Activated CD8-positive, alpha-beta T cell treated with anti-CD3 and anti-CD28 coated beads for 36 hours (primary cell): ENCODE data around the gene MACROH2A1. TPM values are rescaled to one million over a fixed set of nuclear protein-coding genes. Genes with fewer than 3 reads are reported as not detected.
A peak's percentile ranks its signal among the peaks of the same experiment; 100 is the strongest.

Source experiments
- ATAC-seq: fragments of 200-7000 bp; cut with Tn5 transposase; one replicate; pipeline ENCODE4 v1.10.0; 2021; ENCODE audit warnings: mild to moderate bottlenecking, moderate library complexity
- CTCF ChIA-PET: fragments of 350-600 bp; sonication (Branson Sonifier 250); formaldehyde crosslinking; loops from one replicate; lab custom pipeline; 2021; ENCODE audit warnings: antibody characterized with exemption; lab: Charles Lee
- POLR2A ChIA-PET: fragments of 350-600 bp; sonication (Branson Sonifier 250); formaldehyde crosslinking; loops from one replicate; lab custom pipeline; 2021; ENCODE audit warnings: antibody characterized with exemption; lab: Charles Lee
- DNase-seq: peaks from one replicate; pipeline ENCODE4 v3.0.0-alpha.2; 2020
- H3K27ac Mint-ChIP-seq: one replicate; pipeline ENCODE4 v1.8.0; 2021; ENCODE audit warnings: mild to moderate bottlenecking, mixed read lengths
- H3K27me3 Mint-ChIP-seq: one replicate; pipeline ENCODE4 v1.8.0; 2021; ENCODE audit warnings: mixed read lengths
- H3K36me3 Mint-ChIP-seq: one replicate; pipeline ENCODE4 v1.8.0; 2021; ENCODE audit warnings: low read depth, mixed read lengths
- H3K4me1 Mint-ChIP-seq: one replicate; pipeline ENCODE4 v1.8.0; 2021; ENCODE audit warnings: low read depth, mixed read lengths
- H3K4me3 Mint-ChIP-seq: one replicate; pipeline ENCODE4 v1.8.0; 2021; ENCODE audit warnings: mild to moderate bottlenecking, moderate library complexity, mixed read lengths
- H3K9me3 Mint-ChIP-seq: one replicate; pipeline ENCODE4 v1.8.0; 2021; ENCODE audit warnings: mixed read lengths
- intact Hi-C: fragments of 100-400 bp; cut with micrococcal nuclease; formaldehyde crosslinking; loops from one replicate; pipeline ENCODE4 v1.10.0; 2022
- total RNA-seq, 2 experiments: library from RNA; stranded (reverse); gene quantifications; one replicate each; pipeline ENCODE4 v1.2.3, GENCODE V29; 2021
- TF ChIP-seq, protein P1 (sequence below): fragments of 200-600 bp; IDR thresholded peaks from one replicate; pipeline ENCODE4 v1.8.0; 2022; ENCODE audit warnings: antibody characterized with exemption, mild to moderate bottlenecking

The MACROH2A1 gene
- total RNA-seq, 2 experiments from 2014 or later: 170 to 179 TPM

DNA sequence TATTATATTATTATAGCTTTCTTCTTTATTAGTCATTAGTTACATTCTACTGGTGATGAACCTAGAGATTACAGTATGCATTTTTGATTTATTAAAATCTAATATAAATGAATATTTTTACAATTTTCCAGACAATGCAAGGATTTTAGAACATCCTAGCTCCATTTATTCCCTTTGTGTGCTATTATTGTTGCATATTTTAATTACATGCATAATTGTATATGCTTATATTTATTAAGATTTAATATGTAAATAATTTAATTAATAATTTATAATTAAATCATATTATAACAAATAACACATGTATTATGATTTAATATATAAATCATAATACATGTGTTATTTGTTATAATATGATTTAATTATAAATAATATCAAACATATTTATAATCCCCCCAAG is 23.4 kb upstream of the MACROH2A1 start:
- H3K4me3 Mint-ChIP-seq: no peak overlapping the region
- TF ChIP-seq, protein P1, sequence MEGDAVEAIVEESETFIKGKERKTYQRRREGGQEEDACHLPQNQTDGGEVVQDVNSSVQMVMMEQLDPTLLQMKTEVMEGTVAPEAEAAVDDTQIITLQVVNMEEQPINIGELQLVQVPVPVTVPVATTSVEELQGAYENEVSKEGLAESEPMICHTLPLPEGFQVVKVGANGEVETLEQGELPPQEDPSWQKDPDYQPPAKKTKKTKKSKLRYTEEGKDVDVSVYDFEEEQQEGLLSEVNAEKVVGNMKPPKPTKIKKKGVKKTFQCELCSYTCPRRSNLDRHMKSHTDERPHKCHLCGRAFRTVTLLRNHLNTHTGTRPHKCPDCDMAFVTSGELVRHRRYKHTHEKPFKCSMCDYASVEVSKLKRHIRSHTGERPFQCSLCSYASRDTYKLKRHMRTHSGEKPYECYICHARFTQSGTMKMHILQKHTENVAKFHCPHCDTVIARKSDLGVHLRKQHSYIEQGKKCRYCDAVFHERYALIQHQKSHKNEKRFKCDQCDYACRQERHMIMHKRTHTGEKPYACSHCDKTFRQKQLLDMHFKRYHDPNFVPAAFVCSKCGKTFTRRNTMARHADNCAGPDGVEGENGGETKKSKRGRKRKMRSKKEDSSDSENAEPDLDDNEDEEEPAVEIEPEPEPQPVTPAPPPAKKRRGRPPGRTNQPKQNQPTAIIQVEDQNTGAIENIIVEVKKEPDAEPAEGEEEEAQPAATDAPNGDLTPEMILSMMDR: no peak
- H3K27ac Mint-ChIP-seq: no peak overlapping the region
- H3K27me3 Mint-ChIP-seq: peaks cover 24% of the 10 kb centered on the region
- ATAC-seq (no peak), DNase-seq (no peak)
- ChIA-PET POLR2A (no interaction called here), CTCF (interaction anchor here (1.4 kb wide), 1 partner anchor 36 kb away, joined by 3 read pairs; no protein-coding TSS in a partner anchor)
- H3K36me3 Mint-ChIP-seq: no peaks in the 10 kb centered on the region
- peaks cover 4% of the 10 kb centered on the region for H3K4me1 Mint-ChIP-seq
- H3K9me3 Mint-ChIP-seq: peaks cover 5% of the 10 kb centered on the region
- intact Hi-C loops: no loop called here

DNA sequence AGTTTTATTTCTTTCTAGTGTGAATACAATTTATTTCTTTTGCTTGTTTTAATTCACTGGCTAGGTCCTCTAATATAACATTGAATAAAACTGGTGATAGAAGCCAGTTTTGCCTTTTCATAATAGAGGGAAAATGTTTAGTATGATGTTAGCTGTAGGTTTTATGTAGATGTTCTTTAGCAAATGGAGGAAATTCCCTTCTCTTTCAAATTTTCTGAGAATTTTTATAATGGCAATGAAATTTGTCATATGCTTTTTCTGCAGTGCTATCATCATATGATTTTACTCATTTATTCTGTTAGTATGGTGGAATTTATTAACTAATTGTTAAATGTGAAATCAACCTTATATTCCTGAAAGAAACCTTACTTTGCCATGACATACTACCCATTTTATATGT is 18.1 kb upstream of the MACROH2A1 start:
- Mint-ChIP-seq H3K4me1 (no peaks in the 10 kb centered on the region), H3K9me3 (peaks cover 5% of the 10 kb centered on the region), H3K36me3 (no peaks in the 10 kb centered on the region), H3K4me3 (no peak overlapping the region), H3K27me3 (peaks cover 25% of the 10 kb centered on the region), H3K27ac (no peak overlapping the region)
- ChIA-PET CTCF (interaction anchor here (2.0 kb wide), 1 partner anchor 9 kb away, joined by 12 read pairs; no protein-coding TSS in a partner anchor), POLR2A (no interaction called here)
- ATAC-seq (no peak), DNase-seq (no peak)
- intact Hi-C loops: no loop called here
- TF ChIP-seq, protein P1: no peak

DNA sequence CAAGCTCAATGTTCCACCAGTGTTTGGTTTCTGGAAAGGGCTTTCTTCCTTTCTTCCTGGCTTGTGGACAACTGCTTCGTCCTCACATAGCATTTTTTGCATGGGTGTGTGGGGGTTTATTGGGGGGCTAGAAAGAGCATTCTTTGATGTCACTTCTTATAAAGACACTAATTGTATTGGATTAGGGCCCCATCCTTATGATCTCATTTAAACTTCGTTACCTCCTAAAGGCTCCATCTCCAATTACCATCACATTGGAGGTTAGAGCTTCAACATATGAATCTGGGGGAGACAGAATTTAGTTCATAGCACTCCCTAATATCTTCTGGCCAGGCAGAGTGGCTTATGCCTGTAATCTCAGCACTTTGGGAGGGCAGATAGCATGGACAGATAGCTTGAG is 6.1 kb upstream of the MACROH2A1 start:
- ATAC-seq: no peak
- Mint-ChIP-seq H3K4me3 (no peak overlapping the region), H3K27ac (no peak overlapping the region), H3K36me3 (no peaks in the 10 kb centered on the region), H3K27me3 (peaks cover 4% of the 10 kb centered on the region), H3K4me1 (peaks cover 4% of the 10 kb centered on the region), H3K9me3 (no peaks in the 10 kb centered on the region)
- no peak for DNase-seq
- ChIA-PET POLR2A (no interaction called here), CTCF (interaction anchor here (1.0 to 2.8 kb wide), 3 partner anchors 21 to 61 kb away, joined by 3 to 11 read pairs (median 6); no protein-coding TSS in a partner anchor)
- intact Hi-C loops: no loop called here
- TF ChIP-seq, protein P1: no peak

DNA sequence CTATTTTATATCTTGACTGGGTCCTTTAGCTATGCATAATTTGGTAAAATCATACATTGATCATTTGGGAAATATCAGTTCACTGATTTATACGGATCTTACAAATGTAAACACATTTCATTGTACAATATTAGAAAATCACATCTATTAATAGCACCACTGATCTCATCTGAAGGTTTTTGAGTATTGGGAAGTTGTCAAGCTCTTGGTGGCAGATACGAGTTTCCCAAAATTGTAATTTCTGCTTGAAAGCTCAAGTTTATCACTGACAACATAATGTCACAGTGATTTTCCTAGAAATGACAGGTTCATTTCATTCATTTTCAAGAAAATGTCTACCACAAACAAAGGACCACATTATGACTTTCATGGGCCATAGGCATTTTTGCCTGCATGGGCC is 3.0 kb upstream of the MACROH2A1 start:
- H3K36me3 Mint-ChIP-seq: peaks cover 7% of the 10 kb centered on the region
- H3K4me3 Mint-ChIP-seq: no peak overlapping the region
- ATAC-seq (no peak), DNase-seq (no peak)
- H3K27ac Mint-ChIP-seq: no peak overlapping the region
- CTCF ChIA-PET: interaction anchor here (0.6 to 2.0 kb wide), 3 partner anchors 11 to 64 kb away, joined by 3 to 6 read pairs (median 4); no protein-coding TSS in a partner anchor
- intact Hi-C loops: no loop called here
- TF ChIP-seq, protein P1: no peak
- H3K4me1 Mint-ChIP-seq: peaks cover 17% of the 10 kb centered on the region
- no peaks in the 10 kb centered on the region for H3K9me3 Mint-ChIP-seq
- POLR2A ChIA-PET: interaction anchor here (0.6 kb wide), 1 partner anchor 96 kb away, joined by 3 read pairs; no protein-coding TSS in a partner anchor
- no peaks in the 10 kb centered on the region for H3K27me3 Mint-ChIP-seq

DNA sequence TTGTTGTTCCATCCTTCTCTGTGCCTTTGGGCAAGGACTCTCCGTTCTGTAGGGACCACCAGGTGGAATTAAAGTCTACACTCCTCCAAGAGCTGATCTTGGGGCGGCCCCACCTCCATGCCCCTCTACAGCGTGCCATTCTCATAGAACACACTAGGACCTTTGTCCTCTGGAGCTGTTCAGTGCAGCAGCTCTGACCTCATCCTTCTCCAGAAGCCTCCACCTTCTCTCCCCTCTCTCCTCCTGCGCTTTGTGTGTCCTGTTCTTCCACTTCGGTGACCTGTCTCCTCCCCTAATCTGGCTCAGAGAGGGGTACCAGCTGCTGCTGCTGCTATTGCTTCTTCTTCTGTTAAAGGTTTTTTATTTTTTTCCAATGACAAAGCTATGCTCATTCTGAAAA is 1.8 kb upstream of the MACROH2A1 start:
- no peak overlapping the region for H3K27ac Mint-ChIP-seq
- no peak for DNase-seq
- ChIA-PET POLR2A (interaction anchor here (0.6 to 2.0 kb wide), 2 partner anchors 23 to 31 kb away, joined by 3 to 7 read pairs; no protein-coding TSS in a partner anchor), CTCF (interaction anchor here (1.0 to 1.6 kb wide), 3 partner anchors 9 to 56 kb away, joined by 3 read pairs; no protein-coding TSS in a partner anchor)
- peaks cover 29% of the 10 kb centered on the region for H3K4me1 Mint-ChIP-seq
- intact Hi-C loops: no loop called here
- TF ChIP-seq, protein P1: no peak
- ATAC-seq: no peak
- H3K4me3 Mint-ChIP-seq: peak overlapping the region; percentile 89
- peaks cover 7% of the 10 kb centered on the region for H3K36me3 Mint-ChIP-seq
- H3K9me3 Mint-ChIP-seq: no peaks in the 10 kb centered on the region
- no peaks in the 10 kb centered on the region for H3K27me3 Mint-ChIP-seq
